GM19025 (cell line): ENCODE data around the gene GAS7.

ENCODE experiments used
- ATAC-seq: cut with Tn5 transposase; IDR thresholded peaks from one replicate; pipeline ENCODE4 v1.9.1; 2021; ENCODE audit warnings: mild to moderate bottlenecking, low read depth, moderate library complexity; ENCODE audit not compliant: unreplicated experiment

The GAS7 gene

GRCh38 chr17:10198509-10199249 lies at the start of gene GAS7:
TSS of gene GAS7 (minus strand) at chr17:10198606.
- ATAC-seq, result peak; percentile 49

GRCh38 chr17:10247810-10248209 lies 49.4 kb upstream of the GAS7 start:
- ATAC-seq, result no peak

DNA sequence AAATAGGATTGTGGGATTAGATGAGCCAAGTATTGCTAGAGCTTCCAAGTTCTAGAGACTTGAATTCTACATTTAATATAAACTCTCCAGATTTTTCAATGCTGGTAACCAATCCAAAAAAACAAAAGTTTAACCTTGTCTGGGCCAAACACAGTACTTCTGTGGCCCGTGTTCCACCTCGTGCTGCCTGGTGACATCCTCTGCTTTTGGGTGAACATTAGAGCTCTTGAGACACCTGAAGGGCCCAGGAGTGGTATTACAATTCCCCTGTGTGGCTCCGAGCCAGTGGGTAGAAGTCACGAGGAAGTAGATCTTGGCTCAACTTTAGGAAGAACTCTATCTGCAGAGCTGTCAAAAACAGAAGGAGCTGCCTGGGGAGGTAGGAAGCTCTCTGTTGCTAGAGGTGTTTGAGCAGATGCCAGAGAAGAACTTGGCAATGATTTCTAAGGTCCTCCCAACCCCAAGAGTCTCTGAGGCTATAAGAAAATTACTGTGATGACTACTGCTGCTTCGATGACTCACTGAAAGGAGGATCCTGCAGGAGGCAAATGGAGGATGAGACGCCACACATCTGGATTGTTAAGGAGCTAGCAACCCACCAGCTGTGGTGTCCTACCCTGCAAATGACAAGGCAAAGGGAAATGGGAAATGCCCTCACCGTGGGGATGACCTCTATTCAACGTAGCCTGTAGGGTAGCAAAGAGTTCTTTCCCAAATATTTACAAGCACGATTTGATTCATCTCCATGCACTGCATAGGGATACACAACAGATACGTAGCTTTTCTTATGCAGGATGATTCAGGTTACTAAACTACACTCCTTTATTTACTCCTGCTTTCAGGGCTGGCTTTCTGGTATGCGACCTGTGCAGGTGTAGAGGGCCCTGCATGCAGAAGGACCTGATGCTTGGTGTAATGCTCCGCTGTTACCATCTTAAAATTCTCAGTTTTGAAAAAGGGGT lies 45.8 kb upstream of the GAS7 start:
- ATAC-seq, result no peak

DNA sequence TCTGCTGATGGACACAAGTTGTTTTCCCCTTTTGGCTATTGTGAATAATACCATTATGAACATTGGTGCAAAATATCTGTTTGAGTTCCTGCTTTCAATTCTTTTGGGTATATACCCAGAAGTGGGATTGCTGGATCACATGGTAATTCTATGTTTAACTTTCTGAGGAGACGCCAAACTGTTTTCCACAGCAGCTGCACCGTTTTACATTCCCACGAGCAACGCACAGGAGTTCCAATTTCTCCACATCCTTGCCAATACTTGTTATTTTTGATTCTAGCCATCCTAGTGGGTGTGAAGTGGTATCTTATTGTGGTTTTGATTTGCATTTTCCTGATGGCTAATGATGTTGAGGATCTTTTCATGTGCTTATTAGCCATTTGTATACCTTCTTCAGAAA lies 43.4 kb upstream of the GAS7 start:
- no peak for ATAC-seq

GRCh38 chr17:10238661-10239060 lies 40.3 kb upstream of the GAS7 start:
- ATAC-seq, result no peak

DNA sequence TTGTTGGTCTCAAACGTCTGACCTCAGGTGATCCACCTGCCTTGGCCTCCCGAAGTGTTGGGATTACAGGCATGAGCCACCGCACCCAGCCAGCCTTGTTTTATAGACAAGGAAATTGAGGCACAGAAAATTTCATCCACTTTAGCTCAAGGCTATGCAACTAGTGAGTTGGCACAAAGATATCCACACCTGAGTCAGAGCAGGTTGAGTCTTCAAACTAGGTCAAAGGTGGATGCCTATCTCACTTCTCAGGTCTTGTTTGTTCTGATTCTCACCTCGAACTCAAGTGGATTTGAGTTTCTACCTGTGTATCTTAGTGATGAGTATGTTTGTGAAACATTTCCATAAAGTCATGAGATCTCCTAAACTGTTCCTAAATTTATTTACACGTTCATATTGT lies 35.6 kb upstream of the GAS7 start:
- no peak for ATAC-seq

GRCh38 chr17:10233161-10233560 lies 34.8 kb upstream of the GAS7 start:
- no peak for ATAC-seq

- no peak for ATAC-seq
Observed at GRCh38 chr17:10229181-10229580, 30.8 kb upstream of the GAS7 start.

GRCh38 chr17:10226930-10227695 lies 28.7 kb upstream of the GAS7 start:
- no peak for ATAC-seq

DNA sequence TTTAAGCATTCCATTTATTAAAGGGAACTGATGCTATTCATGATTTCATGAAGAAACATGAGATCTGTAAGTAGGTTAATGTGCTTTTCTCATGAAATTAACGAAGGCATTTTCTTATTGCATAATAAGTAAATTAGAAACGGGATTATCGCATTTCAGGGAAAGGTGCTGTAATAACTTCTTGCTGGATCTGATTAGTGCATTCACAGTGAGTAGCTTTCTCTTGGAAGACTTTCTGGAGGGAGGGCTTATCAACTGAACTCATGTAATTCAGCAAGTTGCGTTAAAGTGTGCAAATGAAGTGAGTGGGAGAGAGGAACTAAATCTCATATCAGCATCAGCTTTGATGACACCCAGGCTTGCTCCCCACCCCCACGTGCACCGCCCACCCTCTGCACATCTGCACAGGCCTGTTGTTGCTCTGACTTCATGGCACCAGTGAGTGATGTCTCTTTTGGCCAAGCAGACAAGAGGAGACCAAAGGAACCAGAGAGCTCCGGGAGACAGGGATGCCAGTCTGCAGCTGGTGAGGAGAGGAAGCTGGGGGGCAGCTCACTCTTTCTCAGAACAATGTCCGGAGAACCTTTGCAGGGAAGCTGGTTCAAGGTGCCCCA lies 26.3 kb upstream of the GAS7 start:
- ATAC-seq, result no peak

GRCh38 chr17:10219193-10219592 lies 20.8 kb upstream of the GAS7 start:
- no peak for ATAC-seq

DNA sequence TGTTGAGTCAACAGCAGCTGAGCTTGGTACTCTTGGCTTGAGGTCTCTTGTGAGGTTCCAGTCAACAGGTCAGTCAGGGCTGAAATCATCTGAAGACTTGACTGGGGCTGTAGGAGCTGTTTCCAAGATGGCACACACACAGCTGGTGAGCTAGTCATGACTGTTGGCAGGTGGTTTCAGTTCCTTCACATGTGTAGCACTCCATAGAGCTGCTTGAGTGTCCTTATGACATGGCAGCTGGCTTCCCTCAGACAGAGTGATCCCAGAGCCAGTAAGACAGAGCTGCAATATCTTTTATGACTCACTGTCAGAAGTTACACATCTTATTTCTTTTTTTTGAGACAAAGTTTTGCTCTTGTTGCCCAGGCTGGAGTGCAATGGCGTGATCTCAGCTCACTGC lies 19.5 kb upstream of the GAS7 start:
- no peak for ATAC-seq

- ATAC-seq, result no peak
Observed at GRCh38 chr17:10216213-10216938, 18.0 kb upstream of the GAS7 start.

- ATAC-seq, result no peak
Observed at GRCh38 chr17:10215286-10215685, 16.9 kb upstream of the GAS7 start.

- no peak for ATAC-seq
Observed at GRCh38 chr17:10211666-10212065, 13.3 kb upstream of the GAS7 start.

DNA sequence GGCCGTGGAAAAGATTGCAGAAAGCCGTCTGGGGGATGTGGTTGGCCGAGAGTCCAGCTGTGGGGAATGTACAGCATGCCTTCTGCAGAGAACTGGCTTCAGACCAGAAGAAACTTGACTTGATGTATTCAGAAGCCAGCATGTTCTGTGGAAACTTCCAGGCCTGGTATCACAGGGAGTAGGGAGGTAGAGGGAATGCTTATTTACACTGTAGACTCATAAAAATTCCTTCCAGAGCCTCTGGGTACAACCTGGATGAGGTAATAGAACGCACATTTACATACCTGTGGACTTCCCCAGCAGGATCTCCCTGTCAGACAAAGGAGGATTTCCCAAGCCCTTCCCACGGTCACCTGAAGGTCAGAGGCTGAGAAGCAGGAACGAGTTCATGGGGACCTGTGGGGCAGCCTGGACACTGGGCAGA lies 11.8 kb upstream of the GAS7 start:
- ATAC-seq, result no peak

DNA sequence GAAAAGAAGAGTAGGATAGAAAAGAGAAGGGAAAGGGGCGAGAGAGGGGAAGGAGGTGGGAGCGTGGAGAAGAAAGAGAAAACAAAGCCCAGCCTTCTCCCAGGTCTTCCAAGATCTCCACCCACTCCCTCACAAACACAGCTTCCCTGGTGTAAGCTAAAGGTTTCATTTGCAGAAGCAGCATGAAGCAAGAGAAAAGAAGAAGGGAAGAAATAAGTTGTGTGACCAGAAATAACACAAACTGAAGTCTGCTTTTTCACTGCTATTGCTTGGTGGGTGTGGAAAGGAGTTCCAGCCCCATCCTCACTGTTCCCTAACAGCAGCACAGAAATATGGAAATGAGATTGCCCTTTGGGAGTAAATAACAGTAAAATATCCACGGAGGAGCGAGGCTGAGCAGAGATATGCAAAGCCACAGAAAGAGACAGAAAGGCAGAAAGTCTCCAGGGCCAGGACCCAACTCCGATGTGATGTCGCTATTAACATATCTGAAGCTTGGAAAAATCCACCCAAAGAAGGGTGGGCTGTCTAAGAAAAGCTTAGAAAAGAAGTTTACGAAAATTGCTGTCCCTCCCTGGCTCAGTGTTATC lies 10.3 kb upstream of the GAS7 start:
- ATAC-seq, result no peak

GRCh38 chr17:10207153-10207552 lies 8.7 kb upstream of the GAS7 start:
- no peak for ATAC-seq

GRCh38 chr17:10205549-10206185 lies 7.3 kb upstream of the GAS7 start:
- ATAC-seq, result no peak
